K562 (cell line): ENCODE data around the gene REX1BD. TPM values are rescaled to one million over a fixed set of nuclear protein-coding genes. Genes with fewer than 3 reads are reported as not detected.

Source experiments
- C11orf30 ChIP-seq: fragments of 450-650 bp; IDR thresholded peaks from 2 replicates; pipeline ENCODE4 v1.6.1; 2016; ENCODE audit warnings: low read depth, mild to moderate bottlenecking
- CXXC5 ChIP-seq: fragments of 250-450 bp; sonication (Bioruptor Pico); IDR thresholded peaks from 2 replicates; pipeline ENCODE4 v1.8.0; 2022; ENCODE audit warnings: inconsistent platforms, mild to moderate bottlenecking, moderate library complexity
- EGR1 ChIP-seq: fragments of 450-650 bp; conservative IDR thresholded peaks from 2 replicates; pipeline ENCODE4 v1.6.1; 2017; ENCODE audit warnings: mild to moderate bottlenecking
- MYC ChIP-seq, 2 experiments: fragments of 250-450 bp in 1 of 2; sonication (Bioruptor Pico) in 1 of 2; IDR thresholded peaks; 2 replicates each; pipeline versions ENCODE4 v1.5.1 to v1.6.1; 2012 to 2021; ENCODE audit warnings: low read depth in 2 of 2, borderline replicate concordance in 1 of 2, improper control_type of control experiment in 1 of 2, low read length in 1 of 2, mild to moderate bottlenecking in 1 of 2, moderate library complexity in 1 of 2
- NFE2L1 ChIP-seq: fragments of 450-650 bp; IDR thresholded peaks from 2 replicates; pipeline ENCODE4 v1.6.1; 2016; ENCODE audit warnings: missing genetic modification characterization, low read depth, mild to moderate bottlenecking, missing compliant biosample characterization, moderate library complexity, borderline replicate concordance
- PCBP2 ChIP-seq: fragments of 200-400 bp; formaldehyde crosslinking; IDR thresholded peaks from 2 replicates; pipeline ENCODE4 v1.6.1; 2018; ENCODE audit warnings: low read length, low read depth, mild to moderate bottlenecking, moderate library complexity; ENCODE audit not compliant: poor library complexity, severe bottlenecking
- PRDM10 ChIP-seq: fragments of 450-650 bp; IDR thresholded peaks from 2 replicates; pipeline ENCODE4 v1.6.1; 2018; ENCODE audit not compliant: partially characterized antibody
- RAD21 ChIP-seq, 2 experiments: fragments of 250-450 bp in 1 of 2; fragments of 450-650 bp in 1 of 2; sonication (Bioruptor Pico) in 1 of 2; formaldehyde crosslinking in 1 of 2; IDR thresholded peaks in 1 of 2; conservative IDR thresholded peaks in 1 of 2; 2 replicates each; pipeline versions ENCODE4 v1.4.0 to v1.8.0; 2020 to 2022; ENCODE audit warnings: mild to moderate bottlenecking in 2 of 2, moderate library complexity in 1 of 2
- RBM25 ChIP-seq: fragments of 200-400 bp; formaldehyde crosslinking; IDR thresholded peaks from 2 replicates; pipeline ENCODE4 v1.6.1; 2018; ENCODE audit warnings: low read length, low read depth, moderate library complexity; ENCODE audit not compliant: severe bottlenecking
- TAF1 ChIP-seq: IDR thresholded peaks from 2 replicates; pipeline ENCODE4 v1.6.1; 2011; ENCODE audit warnings: mild to moderate bottlenecking, low read length, moderate library complexity; ENCODE audit not compliant: insufficient read depth, control insufficient read depth, severe bottlenecking; ENCODE audit errors: extremely low read depth
- polyA plus RNA-seq, 8 experiments: library from polyadenylated mRNA; depleted of rRNA in 4 of 8; stranded (reverse) in 5 of 8; unstranded in 3 of 8; fragments of >200 nt; fragmentation: Nextera tagmentation in 2 of 8; fragmentation: Illumina TruSeq in 1 of 8; extraction: Ambion mirVana in 2 of 8; extraction: Trizol in 1 of 8; gene quantifications; 2 replicates each; pipeline versions ENCODE4 v1.2.1 to v1.2.3, GENCODE V29; 2011 to 2014; ENCODE audit warnings: inconsistent platforms in 1 of 8, missing spikeins in 1 of 8
- total RNA-seq, 7 experiments: library from RNA; depleted of rRNA in 6 of 7; stranded (reverse); fragments of >200 nt in 6 of 7; fragmentation: Illumina TruSeq in 2 of 7; extraction: Trizol in 2 of 7; gene quantifications; 2 replicates each; pipeline versions ENCODE4 v1.2.1 to v1.2.3, GENCODE V29; 2011 to 2021; ENCODE audit warnings: low replicate concordance in 1 of 7
- TF ChIP-seq, protein P1 (sequence below), 3 experiments: fragments of 200-800 bp in 1 of 3; fragments of 250-450 bp in 1 of 3; fragments of 450-650 bp in 1 of 3; sonication (Bioruptor Pico) in 1 of 3; sonication (Bioruptor generic) in 1 of 3; formaldehyde crosslinking in 1 of 3; IDR thresholded peaks; 2 replicates each; pipeline versions ENCODE4 v1.6.1 to v1.8.0; 2016 to 2022; ENCODE audit warnings: mild to moderate bottlenecking in 2 of 3, missing genetic modification characterization in 2 of 3, missing compliant biosample characterization in 1 of 3, moderate library complexity in 1 of 3
- TF ChIP-seq, protein P2 (sequence below): sonication (generic); formaldehyde crosslinking; IDR thresholded peaks from 2 replicates; pipeline ENCODE4 v1.8.0; 2022; ENCODE audit warnings: mild to moderate bottlenecking, missing genetic modification reagents

Gene REX1BD
- total and polyA plus RNA-seq, 9 of the 15 experiments (the other 6 are each of a cell fraction or from before 2014, with no cell fraction given) = 1.9 to 136 (median 13.8) TPM

GRCh38 chr19:18542941-18543813 lies 45.4 kb upstream of the REX1BD start, which contains the start of gene FKBP8 (continued):
- TF ChIP-seq, protein P1, sequence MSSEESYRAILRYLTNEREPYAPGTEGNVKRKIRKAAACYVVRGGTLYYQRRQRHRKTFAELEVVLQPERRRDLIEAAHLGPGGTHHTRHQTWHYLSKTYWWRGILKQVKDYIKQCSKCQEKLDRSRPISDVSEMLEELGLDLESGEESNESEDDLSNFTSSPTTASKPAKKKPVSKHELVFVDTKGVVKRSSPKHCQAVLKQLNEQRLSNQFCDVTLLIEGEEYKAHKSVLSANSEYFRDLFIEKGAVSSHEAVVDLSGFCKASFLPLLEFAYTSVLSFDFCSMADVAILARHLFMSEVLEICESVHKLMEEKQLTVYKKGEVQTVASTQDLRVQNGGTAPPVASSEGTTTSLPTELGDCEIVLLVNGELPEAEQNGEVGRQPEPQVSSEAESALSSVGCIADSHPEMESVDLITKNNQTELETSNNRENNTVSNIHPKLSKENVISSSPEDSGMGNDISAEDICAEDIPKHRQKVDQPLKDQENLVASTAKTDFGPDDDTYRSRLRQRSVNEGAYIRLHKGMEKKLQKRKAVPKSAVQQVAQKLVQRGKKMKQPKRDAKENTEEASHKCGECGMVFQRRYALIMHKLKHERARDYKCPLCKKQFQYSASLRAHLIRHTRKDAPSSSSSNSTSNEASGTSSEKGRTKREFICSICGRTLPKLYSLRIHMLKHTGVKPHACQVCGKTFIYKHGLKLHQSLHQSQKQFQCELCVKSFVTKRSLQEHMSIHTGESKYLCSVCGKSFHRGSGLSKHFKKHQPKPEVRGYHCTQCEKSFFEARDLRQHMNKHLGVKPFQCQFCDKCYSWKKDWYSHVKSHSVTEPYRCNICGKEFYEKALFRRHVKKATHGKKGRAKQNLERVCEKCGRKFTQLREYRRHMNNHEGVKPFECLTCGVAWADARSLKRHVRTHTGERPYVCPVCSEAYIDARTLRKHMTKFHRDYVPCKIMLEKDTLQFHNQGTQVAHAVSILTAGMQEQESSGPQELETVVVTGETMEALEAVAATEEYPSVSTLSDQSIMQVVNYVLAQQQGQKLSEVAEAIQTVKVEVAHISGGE (CRISPR knock-in tag; IDR thresholded peaks at IDR 0.05) = no peak
- no peak for TF ChIP-seq C11orf30
- no peak for TF ChIP-seq PRDM10
- TF ChIP-seq EGR1 = peak; percentile 31; the same call in 1 of the 2 replicates
- TF ChIP-seq PCBP2 = no peak
- TF ChIP-seq, protein P2, sequence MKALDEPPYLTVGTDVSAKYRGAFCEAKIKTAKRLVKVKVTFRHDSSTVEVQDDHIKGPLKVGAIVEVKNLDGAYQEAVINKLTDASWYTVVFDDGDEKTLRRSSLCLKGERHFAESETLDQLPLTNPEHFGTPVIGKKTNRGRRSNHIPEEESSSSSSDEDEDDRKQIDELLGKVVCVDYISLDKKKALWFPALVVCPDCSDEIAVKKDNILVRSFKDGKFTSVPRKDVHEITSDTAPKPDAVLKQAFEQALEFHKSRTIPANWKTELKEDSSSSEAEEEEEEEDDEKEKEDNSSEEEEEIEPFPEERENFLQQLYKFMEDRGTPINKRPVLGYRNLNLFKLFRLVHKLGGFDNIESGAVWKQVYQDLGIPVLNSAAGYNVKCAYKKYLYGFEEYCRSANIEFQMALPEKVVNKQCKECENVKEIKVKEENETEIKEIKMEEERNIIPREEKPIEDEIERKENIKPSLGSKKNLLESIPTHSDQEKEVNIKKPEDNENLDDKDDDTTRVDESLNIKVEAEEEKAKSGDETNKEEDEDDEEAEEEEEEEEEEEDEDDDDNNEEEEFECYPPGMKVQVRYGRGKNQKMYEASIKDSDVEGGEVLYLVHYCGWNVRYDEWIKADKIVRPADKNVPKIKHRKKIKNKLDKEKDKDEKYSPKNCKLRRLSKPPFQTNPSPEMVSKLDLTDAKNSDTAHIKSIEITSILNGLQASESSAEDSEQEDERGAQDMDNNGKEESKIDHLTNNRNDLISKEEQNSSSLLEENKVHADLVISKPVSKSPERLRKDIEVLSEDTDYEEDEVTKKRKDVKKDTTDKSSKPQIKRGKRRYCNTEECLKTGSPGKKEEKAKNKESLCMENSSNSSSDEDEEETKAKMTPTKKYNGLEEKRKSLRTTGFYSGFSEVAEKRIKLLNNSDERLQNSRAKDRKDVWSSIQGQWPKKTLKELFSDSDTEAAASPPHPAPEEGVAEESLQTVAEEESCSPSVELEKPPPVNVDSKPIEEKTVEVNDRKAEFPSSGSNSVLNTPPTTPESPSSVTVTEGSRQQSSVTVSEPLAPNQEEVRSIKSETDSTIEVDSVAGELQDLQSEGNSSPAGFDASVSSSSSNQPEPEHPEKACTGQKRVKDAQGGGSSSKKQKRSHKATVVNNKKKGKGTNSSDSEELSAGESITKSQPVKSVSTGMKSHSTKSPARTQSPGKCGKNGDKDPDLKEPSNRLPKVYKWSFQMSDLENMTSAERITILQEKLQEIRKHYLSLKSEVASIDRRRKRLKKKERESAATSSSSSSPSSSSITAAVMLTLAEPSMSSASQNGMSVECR (CRISPR knock-in tag) = 0 out of 2 replicates have a peak, but pooled peaks have one; percentile 17
- TF ChIP-seq NFE2L1 (tag) = no peak
- no peak for TF ChIP-seq CXXC5 (CRISPR knock-in tag)
- TF ChIP-seq RBM25 = peak; percentile 99
- no peak for TF ChIP-seq RAD21 (CRISPR knock-in tag; conservative IDR thresholded peaks at IDR 0.05 in 1 of 2, IDR thresholded peaks at IDR 0.05 in 1 of 2)
- no peak for TF ChIP-seq MYC (IDR thresholded peaks at IDR 0.05; ENCODE audit: low read depth, low read length)
- no peak for TF ChIP-seq MYC (CRISPR knock-in tag; IDR thresholded peaks at IDR 0.05; ENCODE audit: borderline replicate concordance, low read depth)
- peak; percentile 36 for TF ChIP-seq TAF1
